ENCODE measurements around the gene ZNF830. TPM values are rescaled to one million over a fixed set of nuclear protein-coding genes. Genes with fewer than 3 reads are reported as not detected.

ZNF830 gene
- total RNA-seq, 1 donor from 2014 or later: 26.1 TPM

GRCh38 chr17:35001549-35001948 lies 40.2 kb downstream of the ZNF830 start:
- no peaks in the 10 kb centered on the region for H3K36me3 ChIP-seq
- H3K4me3 Mint-ChIP-seq: no peak overlapping the region

GRCh38 chr17:35002876-35003551 lies 41.7 kb downstream of the ZNF830 start:
- Histone ChIP-seq H3K4me1 (no peaks in the 10 kb centered on the region), H3K27ac (no peak overlapping the region), H3K4me3 (no peak overlapping the region), H3K27me3 (no peaks in the 10 kb centered on the region), H3K79me2 (ENCODE audit: low read depth) (no peaks in the 10 kb centered on the region), H4K20me1 (ENCODE audit: low read depth) (no peaks in the 10 kb centered on the region), H3K9me3 (ENCODE audit: low read depth) (no peaks in the 10 kb centered on the region), H3K4me2 (no peak overlapping the region), H2AFZ (replicated peaks) (no peak overlapping the region), H3F3A (ENCODE audit: low read depth) (peaks cover under 1% of the 10 kb centered on the region), H3K9ac (no peak overlapping the region), H3K36me3 (no peaks in the 10 kb centered on the region)
- TF ChIP-seq EZH2phosphoT487 (IDR thresholded peaks at IDR 0.05): no peak
- TF ChIP-seq EZH2 (IDR thresholded peaks at IDR 0.05): no peak
- TF ChIP-seq, protein P1, sequence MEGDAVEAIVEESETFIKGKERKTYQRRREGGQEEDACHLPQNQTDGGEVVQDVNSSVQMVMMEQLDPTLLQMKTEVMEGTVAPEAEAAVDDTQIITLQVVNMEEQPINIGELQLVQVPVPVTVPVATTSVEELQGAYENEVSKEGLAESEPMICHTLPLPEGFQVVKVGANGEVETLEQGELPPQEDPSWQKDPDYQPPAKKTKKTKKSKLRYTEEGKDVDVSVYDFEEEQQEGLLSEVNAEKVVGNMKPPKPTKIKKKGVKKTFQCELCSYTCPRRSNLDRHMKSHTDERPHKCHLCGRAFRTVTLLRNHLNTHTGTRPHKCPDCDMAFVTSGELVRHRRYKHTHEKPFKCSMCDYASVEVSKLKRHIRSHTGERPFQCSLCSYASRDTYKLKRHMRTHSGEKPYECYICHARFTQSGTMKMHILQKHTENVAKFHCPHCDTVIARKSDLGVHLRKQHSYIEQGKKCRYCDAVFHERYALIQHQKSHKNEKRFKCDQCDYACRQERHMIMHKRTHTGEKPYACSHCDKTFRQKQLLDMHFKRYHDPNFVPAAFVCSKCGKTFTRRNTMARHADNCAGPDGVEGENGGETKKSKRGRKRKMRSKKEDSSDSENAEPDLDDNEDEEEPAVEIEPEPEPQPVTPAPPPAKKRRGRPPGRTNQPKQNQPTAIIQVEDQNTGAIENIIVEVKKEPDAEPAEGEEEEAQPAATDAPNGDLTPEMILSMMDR (IDR thresholded peaks at IDR 0.05): no peak
- Mint-ChIP-seq H3K4me3 (no peak overlapping the region), H3K36me3 (peaks cover 39% of the 10 kb centered on the region), H3K27me3 (ENCODE audit: insufficient read depth, low read depth) (peaks cover 2% of the 10 kb centered on the region), H3K27ac (no peak overlapping the region), H3K4me1 (no peaks in the 10 kb centered on the region), H3K9me3 (no peaks in the 10 kb centered on the region)
- no peak for DNase-seq (ENCODE audit: low spot score)

More at GRCh38 chr17:35001549-35001948, 40.2 kb downstream of the ZNF830 start:
- no peaks in the 10 kb centered on the region for H4K20me1 ChIP-seq (ENCODE audit: low read depth)
- H3K4me1 Mint-ChIP-seq: no peaks in the 10 kb centered on the region
- H3K27ac ChIP-seq: no peak overlapping the region
- TF ChIP-seq EZH2phosphoT487 (IDR thresholded peaks at IDR 0.05) (no peak), EZH2 (IDR thresholded peaks at IDR 0.05) (no peak)
- TF ChIP-seq, protein P1 (IDR thresholded peaks at IDR 0.05): no peak
- H3K4me2 ChIP-seq: no peak overlapping the region
- no peaks in the 10 kb centered on the region for H3K4me1 ChIP-seq
- H3K4me3 ChIP-seq: no peak overlapping the region
- H3K9ac ChIP-seq: no peak overlapping the region
- no peaks in the 10 kb centered on the region for H3K27me3 ChIP-seq
- peaks cover 31% of the 10 kb centered on the region for H3K36me3 Mint-ChIP-seq
- no peak for DNase-seq (ENCODE audit: low spot score)
- H3F3A ChIP-seq (ENCODE audit: low read depth): peaks cover 9% of the 10 kb centered on the region
- no peaks in the 10 kb centered on the region for H3K9me3 Mint-ChIP-seq
- no peaks in the 10 kb centered on the region for H3K79me2 ChIP-seq (ENCODE audit: low read depth)
- peaks cover 2% of the 10 kb centered on the region for H3K27me3 Mint-ChIP-seq (ENCODE audit: insufficient read depth, low read depth)
- no peak overlapping the region for H2AFZ ChIP-seq (replicated peaks)
- no peaks in the 10 kb centered on the region for H3K9me3 ChIP-seq (ENCODE audit: low read depth)
- H3K27ac Mint-ChIP-seq: no peak overlapping the region

- no peak overlapping the region for H3K4me3 ChIP-seq
- H3K27ac ChIP-seq: no peak overlapping the region
- no peaks in the 10 kb centered on the region for H3K36me3 ChIP-seq
- no peak for DNase-seq (ENCODE audit: low spot score)
- H3K4me1 ChIP-seq: no peaks in the 10 kb centered on the region
- Mint-ChIP-seq H3K36me3 (peaks cover 38% of the 10 kb centered on the region), H3K27me3 (ENCODE audit: insufficient read depth, low read depth) (peaks cover 2% of the 10 kb centered on the region), H3K4me1 (no peaks in the 10 kb centered on the region), H3K4me3 (no peak overlapping the region), H3K27ac (no peak overlapping the region), H3K9me3 (no peaks in the 10 kb centered on the region)
- no peak overlapping the region for H3K4me2 ChIP-seq
- no peak overlapping the region for H2AFZ ChIP-seq (replicated peaks)
- H3K27me3 ChIP-seq: no peaks in the 10 kb centered on the region
- TF ChIP-seq EZH2phosphoT487 (IDR thresholded peaks at IDR 0.05) (no peak), EZH2 (IDR thresholded peaks at IDR 0.05) (no peak)
- TF ChIP-seq, protein P1 (IDR thresholded peaks at IDR 0.05): no peak
- no peak overlapping the region for H3K9ac ChIP-seq
- no peaks in the 10 kb centered on the region for H3K79me2 ChIP-seq (ENCODE audit: low read depth)
- no peaks in the 10 kb centered on the region for H3F3A ChIP-seq (ENCODE audit: low read depth)
- H4K20me1 ChIP-seq (ENCODE audit: low read depth): no peaks in the 10 kb centered on the region
- no peaks in the 10 kb centered on the region for H3K9me3 ChIP-seq (ENCODE audit: low read depth)
Measured at GRCh38 chr17:35003778-35004177, 42.4 kb downstream of the ZNF830 start.
